Hematopoietic multipotent progenitor cell treated with erythropoietin and hydrocortisone succinate and interleukin-3 and kit ligand, for 6 days (in vitro differentiated cells): ENCODE data around the gene CTPS2.

Experiments used
- DNase-seq: peaks from one replicate; pipeline ENCODE4 v3.0.0-alpha.2; 2015

Gene CTPS2

DNA sequence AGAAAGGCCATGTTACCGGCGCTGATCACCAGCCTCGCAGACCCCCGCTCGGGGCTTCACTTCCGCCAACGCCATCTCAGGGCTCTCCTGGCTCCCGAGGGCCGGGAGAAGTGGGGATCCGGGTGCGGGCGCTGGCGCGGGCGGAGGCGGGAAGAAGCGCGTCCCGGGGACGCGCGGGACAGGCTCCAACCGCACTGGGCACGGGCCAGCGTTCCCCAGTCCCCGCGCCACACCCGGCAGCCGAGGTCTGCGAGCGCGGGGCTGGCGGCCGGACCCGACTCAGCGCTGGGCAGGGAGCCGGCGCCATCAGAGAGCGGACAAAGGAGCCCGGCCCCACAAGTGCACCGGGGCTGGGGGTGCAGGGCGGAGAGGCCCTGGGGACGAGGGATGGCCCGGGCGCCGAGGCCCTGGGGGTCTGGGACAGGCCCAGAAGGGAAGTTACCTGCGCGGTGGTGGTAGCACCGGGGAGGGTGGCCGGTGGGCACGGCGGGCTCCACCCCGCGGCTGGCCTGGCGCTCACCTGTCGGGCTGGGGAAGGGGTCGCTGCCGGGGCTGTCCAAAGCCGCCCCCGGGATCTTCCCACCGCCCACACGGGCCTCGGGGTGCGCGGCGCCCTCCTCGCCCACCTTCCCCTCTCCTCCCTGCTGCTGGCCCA lies 449 bp downstream of the CTPS2 start:
- DNase-seq: peak; percentile 25

DNA sequence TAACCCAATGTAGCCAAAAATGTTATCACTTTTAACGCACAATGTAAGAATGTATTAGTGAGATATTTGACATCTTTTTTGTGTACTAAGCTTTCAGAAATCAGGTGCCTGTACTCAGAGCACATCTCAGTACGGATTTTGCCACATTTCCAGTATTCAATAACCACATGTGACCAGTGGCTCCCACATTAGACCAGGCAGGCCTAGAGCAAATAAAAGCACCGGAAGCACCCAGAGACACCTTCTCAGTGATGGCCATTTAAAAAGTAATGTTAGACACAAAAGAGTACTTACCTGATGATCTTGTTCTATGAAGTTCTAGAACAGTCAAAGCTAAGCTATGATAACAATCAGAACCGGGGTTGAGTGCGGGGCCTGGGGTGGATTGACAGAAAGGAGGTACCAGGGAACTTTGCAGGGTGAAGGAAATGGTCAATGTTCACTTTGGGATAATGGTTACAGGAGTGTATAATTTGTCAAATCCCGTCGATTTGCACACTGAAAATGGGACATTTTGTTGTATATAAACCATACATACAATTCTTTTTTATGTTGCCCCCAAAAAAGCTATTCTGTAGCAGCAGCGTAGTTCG lies 1.2 kb downstream of the CTPS2 start:
- peak; percentile 27 for DNase-seq

DNA sequence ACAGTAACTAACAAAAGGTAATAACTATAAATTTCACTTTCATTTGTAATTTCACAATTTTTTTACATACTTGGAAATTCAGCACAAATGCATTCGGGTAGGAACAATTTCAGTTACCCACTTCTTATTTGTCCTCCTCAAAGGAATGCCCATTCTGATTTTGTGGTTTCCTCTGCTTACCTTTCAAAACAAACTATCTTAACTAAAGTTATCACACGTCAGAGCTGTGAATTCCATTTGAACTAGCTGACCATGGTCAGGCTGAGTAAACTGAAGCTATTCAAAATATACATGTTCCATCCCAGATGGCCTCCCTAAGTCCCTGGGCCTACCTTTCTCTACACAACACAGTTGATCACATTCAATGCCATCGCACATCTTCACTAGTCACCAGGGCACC lies 4.5 kb downstream of the CTPS2 start:
- no peak for DNase-seq

DNA sequence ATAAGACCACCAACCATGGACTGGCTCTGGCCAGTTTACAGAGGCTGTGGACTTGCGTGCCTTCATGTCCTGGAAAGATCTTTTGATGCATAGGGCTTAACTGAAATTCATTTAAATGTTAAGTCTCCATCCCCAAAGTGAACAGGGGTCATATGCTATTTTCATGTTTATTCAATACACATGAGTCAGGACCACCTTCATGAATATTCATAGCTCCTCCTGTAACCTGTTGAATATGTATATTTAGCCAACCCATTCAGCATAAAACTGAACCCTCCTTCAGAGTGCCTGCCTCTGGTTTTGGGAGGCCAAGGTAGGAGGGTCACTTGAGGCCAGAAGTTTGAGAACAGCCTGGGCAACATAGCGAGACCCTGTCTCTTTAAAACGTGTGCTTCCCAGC lies 7.1 kb downstream of the CTPS2 start:
- DNase-seq: no peak

DNA sequence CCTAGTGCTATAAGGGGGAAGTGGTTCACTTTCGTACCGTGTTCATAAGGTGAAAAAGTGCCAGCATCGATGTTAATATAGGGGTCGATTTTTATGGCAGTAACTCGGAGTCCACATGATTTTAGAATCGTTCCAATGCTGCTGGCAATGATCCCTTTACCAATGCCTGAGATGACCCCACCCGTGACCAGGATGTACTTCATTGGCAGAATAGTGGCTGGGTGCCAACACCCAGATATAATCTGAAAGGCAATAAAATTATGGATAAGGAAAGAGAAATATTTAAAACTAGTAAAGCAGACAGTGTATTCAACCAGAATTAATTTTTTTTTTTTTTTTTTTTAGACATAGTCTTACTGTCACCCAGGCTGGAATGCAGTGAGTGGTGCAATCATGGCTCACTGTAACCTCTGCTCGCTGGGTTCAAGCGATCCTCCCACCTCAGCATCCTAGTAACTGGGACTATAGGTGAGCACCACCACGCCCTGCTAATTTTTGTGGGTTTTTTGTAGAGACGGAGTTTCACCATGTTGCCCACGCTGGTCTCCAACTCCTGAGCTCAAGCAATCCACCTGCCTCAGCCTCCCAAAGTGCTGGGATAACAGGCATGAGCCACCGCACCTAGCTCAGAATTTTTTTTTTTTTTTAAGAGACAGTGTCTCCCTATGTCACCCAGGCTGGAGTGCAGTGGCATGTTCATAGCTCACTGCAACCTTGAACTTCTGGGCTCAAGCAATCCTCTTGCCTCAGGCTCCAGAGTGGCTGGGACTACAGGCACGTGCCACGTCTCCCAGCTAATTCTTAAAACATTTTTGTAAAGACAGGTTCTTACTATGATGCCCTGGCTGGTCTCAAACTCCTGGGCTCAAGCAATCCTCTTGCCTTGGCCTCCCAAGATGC lies 9.5 kb downstream of the CTPS2 start:
- no peak for DNase-seq

DNA sequence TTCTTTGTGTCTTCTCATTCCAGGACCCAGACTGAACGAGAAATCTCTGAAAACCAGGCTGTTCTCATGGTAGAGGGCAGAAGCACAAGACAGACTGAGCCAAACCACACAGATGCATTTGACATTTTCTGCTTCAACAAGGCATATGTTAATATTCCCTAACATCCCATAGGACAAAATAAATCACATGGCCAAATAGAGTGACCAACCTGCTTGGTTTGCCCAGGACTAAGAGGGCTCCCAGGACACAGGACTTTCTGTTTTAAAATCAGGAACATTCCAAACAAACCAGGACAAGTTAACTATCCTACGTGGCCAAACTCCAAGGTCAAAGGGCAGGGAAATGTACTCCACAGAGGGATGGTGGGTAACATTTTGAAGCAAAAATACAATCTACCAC lies 11.7 kb downstream of the CTPS2 start:
- DNase-seq: no peak

DNA sequence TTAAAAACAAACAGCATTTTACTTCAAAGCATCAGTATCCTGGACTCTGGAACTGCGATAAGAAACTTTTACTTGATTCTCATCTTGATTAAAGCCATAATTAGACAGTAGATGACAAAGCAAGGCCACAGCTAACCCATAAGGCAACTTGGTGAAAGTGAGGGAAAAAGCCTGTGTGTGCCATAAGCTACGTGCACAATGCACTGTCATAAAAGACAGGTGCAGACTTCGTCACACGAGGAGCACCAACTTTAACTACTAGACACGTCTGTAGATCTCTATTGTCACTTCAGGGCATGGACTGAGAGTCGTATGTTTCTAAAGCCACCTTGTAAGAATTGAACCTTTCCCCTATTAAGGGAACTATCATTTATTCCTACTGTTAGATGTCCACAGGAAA lies 13.1 kb downstream of the CTPS2 start:
- DNase-seq: no peak

DNA sequence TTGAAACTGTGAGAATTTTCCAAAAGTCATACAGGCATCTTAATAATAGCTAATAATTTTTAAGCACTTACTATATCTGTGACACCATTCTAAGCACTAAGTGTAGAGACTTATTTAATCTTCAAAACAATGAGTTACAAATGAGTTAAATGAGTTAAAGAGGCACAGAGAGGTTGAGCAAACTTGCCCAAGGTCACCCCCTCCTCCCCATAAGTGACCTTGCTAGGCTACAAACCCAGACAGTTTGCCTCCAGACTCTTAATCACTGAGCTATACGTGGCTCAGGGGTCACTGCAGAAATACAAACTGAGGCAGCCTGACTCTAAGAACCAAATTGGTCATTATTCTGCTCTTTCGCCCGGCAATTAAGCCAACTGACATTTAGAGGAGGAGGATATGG lies 15.5 kb downstream of the CTPS2 start:
- no peak for DNase-seq

DNA sequence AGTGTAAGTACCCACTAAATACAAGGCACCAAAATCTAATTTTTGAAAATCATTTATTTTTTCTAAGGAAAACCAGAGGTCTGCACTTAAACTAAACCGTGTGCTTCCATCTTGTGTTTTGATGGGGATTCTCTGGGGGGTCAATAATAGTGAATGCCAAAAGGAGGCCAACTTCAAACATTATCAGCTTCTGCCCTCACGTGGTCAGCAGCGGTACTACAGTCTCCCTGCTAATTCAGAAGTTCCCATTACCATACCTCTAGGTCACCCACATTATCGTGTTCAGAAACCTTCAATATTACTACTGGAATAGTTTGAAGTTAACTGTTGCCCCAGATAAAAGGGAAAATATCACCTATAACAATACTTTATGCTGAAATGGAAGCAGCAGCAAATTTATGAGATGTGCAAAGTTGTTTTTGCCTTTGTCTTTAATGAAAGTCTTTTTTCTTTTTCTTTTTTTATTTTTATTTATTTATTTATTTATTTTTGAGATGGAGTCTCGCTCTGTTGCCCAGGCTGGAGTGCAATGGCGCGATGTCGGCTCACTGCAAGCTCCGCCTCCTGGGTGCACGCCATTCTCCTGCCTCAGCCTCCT lies 17.3 kb downstream of the CTPS2 start:
- peak; percentile 64 for DNase-seq

DNA sequence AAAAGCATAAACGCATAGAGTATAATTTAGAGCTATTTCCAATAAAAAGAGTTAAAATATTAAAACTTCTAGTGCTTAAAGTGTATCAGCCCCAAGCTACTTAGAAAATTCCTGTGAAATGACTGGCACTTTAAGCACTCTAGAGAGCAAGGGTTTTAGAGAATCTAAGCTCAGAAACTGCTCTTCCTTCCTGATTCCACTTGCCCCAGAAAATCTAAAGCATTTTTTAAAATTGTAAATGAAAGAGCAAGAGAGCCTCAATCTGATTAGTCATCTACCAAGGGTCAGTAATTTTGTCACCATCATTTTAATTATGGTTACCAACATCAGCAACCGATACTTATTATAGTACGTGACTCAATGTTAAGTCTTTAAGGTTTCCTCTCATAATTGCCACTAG lies 25.0 kb downstream of the CTPS2 start:
- DNase-seq: no peak

DNA sequence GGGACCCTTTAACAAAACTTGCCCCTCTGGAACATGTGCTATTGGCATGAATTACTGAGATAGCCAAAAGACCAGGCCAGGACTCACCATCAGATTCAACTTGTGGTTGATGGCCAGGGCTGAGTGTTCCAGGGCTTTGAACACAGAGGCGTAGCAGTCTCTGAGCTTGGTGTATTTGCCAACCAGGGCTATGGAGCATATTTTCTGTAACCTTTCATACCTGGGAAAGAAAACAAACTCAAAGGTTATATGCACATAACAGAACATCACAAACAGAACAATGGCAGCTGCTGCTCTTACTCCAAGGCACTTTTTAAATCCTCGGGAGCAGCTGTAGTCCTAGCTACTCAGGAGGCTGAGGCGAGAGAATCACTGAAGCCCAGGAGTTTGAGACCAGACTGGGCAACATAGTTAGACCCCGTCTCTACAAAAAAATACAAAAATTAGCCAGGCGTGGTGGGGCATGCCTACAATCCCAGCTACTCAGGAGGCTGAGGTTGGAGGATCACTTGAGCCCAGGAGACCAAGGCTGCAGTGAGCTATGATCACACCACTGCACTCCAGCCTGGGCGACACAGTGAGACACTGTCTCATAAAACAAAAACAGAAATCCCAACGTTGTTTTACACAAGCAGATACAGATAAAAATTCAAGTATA lies 29.3 kb downstream of the CTPS2 start:
- no peak for DNase-seq

DNA sequence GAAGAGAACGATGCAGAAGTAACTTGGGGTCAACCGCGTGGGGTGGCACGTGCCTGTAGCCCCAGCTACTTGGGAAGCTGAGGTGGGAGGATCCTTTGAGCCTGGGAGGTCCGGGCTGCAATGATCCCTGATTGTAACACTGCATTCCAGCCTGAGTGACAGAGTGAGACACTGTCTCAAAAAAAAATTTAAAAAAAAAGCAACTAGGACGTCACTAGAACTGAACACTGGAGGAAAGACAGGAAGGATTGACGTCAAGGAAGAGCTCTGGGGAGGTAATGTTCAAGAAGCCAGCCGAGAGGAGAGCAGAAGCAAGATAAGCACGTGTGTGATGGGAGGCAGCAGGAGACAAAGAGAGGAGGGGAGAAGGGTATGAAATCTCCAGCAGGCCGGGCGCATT lies 33.8 kb downstream of the CTPS2 start:
- no peak for DNase-seq

DNA sequence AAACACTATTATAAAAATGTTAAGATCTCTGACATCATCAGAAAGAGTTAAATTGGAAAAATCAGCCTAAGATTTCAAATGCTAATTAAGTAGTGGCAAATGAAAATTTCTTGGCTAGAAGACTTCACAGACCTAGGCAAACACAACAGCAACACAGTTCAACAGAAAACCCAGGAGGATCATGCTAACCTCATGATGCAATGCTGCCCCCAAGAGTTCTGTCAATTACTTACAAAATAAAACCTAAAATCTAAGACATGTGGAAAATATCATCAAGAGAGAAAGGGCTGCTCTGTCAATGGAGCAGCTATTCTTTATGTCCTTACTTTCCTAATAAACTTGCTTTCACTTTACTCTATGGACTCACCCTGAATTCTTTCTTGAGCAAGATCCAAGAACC lies 41.5 kb downstream of the CTPS2 start:
- peak; percentile 72 for DNase-seq

DNA sequence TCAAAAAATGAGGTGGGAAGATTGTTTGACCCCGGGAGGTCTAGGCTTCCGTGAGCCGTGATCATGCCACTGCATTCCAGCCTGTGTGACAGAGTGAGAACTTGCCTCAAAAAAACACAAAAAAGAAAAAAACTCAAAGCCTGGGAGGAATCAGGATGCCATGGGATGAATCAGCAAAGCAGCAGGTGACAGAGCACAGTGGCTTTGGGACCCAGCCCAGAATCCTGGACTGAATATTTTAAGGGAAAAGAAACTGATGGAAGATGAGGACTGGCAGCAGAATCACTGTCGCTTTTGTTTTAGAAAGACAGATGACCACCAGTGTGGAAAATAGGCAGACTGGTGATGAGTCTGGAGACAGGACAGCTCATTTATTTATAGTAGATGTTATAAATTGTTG lies 45.9 kb downstream of the CTPS2 start:
- no peak for DNase-seq

DNA sequence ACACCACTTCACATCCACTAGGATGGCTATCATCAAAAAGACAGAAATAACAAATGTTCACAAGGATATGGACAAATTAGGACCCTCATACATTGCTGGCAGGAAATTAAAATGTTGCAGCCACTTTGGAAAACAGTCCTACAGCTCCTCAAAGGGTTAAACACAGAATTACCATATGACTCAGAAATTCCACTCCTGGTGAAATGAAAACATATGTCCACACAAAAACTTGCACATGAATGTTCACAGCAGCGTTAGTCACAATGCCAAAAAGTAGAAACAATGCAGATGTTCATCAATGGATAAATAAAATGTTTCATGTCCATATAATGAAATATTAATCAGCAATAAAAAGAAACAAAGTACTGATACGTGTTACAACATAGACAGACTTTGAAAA lies 47.4 kb downstream of the CTPS2 start:
- DNase-seq: no peak

DNA sequence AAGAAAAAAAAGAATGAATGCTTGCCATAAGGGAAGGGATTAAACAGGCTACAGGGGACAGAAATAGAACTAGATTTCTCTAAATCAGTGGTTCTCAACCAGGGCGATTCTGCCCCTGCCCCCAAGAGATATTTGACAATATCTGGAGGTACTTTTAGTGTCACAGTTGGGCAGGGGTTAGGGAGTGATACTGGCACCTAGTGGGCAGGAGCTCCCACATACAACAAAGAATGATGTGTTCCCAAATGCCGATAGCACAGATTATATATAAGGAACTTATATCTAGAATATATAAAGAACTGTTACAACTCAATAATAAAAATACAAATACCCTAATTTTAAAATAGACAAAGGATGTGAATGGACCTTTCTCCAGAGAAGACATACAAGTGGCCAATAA lies 47.8 kb downstream of the CTPS2 start:
- peak; percentile 18 for DNase-seq

DNA sequence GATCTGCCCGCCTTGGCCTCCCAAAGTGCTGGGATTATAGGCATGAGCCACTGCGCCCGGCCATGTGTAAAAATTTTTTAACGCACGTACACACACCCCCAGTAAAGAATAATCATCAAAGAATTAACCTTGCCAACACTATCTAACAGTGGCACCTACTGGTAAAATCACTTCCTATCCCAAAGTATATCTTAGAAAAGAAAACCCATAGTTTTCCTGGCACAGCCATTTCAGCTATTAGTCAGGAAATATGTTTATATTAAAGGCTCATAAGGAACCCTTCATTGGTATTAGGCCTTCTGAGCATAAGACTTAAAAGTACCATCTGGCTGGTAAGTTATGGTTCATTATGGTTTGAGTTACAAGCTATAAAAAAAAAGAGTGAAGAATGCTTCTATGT lies 48.4 kb downstream of the CTPS2 start:
- DNase-seq: no peak

DNA sequence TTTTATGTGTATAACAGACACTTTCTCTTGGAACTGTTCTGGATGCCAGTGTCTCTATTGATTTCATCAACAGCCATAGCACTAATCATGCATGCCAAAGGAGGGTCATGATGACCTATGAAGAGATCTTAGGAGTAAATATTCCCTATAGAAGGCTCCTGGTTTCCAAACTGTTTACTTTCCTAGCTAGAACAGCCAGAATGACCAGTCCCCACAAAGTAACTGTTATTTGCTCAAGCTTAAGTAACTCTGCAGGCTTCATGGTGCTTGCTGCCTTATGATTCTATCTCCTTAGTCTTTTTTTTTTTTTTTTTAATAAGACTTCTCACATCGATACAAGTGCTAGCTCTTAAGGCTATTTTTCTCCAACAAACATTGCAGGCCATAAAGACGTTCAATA lies 50.1 kb downstream of the CTPS2 start:
- DNase-seq: no peak

DNA sequence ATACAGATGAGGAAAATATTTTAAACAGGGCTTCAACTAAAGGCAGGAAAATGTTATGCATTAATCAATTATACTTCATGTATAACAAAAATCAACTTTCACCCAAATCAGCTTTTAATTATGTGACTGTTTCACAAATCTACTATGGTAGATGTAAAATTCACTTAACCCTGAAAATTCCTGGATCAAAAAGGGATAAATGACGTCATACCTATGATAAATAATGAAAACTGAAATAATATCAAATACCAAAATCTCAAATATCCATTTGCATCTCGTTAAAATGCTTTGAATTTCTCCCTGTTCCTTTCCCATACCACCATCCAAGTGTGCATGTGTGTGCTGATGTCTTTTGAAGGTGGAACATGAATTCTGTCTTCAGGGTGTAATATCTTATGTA lies 51.0 kb downstream of the CTPS2 start:
- no peak for DNase-seq

DNA sequence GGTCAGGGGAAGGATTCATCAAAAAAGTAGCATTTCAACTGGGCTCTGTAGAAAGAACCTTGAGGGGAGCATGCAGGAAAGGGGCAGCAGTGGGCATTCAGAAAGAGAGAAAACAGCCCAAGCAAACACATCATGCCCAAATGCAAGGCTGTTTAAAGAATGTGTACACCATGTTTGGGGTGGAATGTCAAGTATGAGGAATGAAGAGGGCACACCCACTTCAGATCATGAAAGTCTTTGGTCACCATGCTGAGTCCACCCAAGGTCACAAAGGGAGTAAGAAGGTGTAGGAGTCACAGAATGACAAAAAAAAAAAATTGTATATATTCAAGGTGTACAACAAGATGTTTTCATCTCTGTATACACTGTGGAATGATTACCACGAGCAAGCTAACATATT lies 53.1 kb downstream of the CTPS2 start:
- no peak for DNase-seq

DNA sequence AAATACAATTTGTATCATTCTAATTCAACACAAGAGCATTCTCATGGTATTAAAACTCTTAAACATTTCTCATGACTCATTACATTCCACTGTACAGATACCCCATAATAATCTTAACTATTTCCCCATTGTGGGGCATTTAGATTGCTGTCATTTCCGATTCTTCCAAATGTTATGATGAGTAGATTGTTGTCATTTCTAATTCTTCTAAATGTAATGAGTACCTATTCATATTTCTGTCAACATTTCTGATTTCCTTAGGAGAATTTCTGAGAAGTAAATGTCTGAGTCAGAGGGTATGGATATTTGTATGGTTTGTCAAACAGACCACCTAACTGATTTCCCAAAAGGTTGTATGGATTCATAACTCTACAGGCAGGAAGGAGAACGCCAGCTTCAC lies 54.2 kb downstream of the CTPS2 start:
- DNase-seq: no peak

DNA sequence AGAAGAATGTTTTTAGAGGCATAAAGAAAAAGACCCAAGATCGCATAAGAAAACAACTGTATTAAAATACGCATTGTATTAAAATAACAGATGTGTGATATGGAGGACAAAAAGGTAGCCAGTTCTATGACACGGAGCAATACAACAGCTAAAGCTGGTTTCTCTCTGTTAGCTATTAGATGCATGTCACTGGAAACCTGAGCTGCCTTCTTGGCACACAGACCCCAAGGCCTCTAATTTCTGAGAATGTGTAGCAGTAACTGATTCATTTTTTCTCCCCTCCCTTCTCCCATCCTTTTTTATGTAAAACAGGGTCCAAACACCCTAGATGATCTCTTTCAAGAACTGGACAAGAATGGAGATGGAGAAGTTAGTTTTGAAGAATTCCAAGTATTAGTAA lies 58.4 kb downstream of the CTPS2 start:
- no peak for DNase-seq

DNA sequence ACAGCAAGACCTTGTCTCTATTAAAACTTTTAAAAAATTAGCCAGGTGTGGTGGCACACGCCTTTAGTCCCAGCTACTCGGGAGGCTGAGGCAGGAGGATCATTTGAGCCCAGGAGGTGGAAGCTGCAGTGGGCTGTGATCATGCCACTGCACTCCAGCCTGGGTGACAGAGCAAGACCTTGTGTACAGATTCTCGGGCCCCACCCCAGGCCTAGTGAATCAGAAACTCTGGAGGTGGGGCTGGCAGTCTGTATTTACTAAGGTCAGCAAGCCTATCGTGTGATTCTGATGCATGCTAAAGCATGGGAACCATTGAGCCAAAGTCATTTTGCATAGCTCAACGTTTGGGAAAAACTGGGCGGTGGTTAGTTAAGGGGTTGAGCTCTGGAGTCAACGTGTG lies 59.0 kb downstream of the CTPS2 start:
- no peak for DNase-seq
